ENCODE results near the gene SFTPA2.
A peak's percentile ranks its signal among the peaks of the same experiment; 100 is the strongest.
"Not testable (repeated sequence)": the region's sequence is repeated elsewhere in the genome, so short reads cannot be mapped to it uniquely, and the experiment has no call there.

Gene SFTPA2

GRCh38 chr10:79560160-79560709, at the start of gene SFTPA2:
TSS of gene SFTPA2 (minus strand) at chr10:79560407. CDS start at chr10:79559483, 924 bp downstream.
- DNase-seq (ENCODE audit: low read depth in 2 of 2) = no peak

- DNase-seq (ENCODE audit: low read depth in 2 of 2) = peak; percentile 3 to 5
Measured at GRCh38 chr10:79608505-79609375, 48.5 kb upstream of the SFTPA2 start.

- DNase-seq (ENCODE audit: low read depth in 2 of 2) = no peak
Measured at GRCh38 chr10:79605308-79605707, 45.1 kb upstream of the SFTPA2 start.

DNA sequence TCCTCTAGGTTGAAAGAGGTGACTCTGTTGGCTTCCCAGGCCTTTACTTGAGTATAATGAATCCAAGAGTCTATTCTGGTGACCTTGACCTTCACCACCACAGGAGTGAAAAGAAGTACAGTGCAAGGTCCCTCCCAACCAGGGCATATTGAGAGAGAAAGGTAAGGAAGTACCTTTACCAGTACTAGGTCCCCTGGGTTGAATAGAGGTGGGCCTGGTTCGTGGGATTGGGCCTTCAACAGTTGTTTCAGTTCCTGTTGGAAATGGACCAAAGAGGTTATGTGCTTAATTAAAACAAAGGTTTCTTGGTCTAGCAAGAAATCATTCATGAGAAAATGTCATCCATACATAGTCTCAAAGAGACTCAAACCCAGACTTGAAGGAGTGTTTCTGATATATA, 44.1 kb upstream of the SFTPA2 start:
- DNase-seq (ENCODE audit: low read depth in 2 of 2) = no peak

DNA sequence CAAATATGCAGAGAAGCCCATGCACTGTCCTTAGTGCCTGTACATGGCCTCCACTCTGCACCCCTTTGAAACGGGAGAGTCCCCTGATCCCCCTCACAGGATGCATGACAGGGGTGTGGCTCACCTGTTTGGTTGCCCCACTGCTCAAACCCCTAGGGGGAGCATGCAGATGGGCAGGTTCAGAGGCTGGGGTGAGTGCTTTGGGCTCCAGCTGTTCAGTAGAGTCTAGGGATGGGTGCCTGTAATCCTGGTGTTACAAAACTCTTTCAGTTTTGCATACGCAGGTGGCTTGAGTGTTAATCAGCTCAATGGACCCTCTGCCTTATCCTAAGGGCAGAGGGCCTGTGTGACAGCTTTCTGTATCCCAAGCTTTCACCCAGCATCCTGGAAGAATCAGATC, 42.7 kb upstream of the SFTPA2 start:
- no peak for DNase-seq (ENCODE audit: low read depth in 2 of 2)

GRCh38 chr10:79601939-79602338, 41.7 kb upstream of the SFTPA2 start:
- DNase-seq (ENCODE audit: low read depth in 2 of 2) = no peak

DNA sequence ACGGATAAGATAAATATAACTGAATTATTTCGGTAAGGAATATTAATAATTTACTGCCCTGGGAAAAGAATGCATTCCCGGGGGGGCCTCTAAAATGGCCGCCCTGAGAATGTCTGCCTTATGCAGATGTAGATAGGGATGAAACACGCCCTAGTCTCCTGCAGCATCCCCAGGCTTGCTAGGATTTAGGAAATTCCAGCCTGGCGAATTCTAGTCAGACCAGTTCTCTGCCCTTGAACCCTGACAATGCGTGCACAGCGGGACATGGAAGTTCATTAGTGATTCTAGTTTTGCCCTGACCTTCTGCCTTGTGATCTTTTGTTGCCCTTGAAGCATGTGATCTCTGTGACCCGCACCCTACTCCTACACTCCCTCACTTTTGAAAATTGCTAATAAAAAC, 39.4 kb upstream of the SFTPA2 start:
- DNase-seq (ENCODE audit: low read depth in 2 of 2) = not testable (repeated sequence)

DNA sequence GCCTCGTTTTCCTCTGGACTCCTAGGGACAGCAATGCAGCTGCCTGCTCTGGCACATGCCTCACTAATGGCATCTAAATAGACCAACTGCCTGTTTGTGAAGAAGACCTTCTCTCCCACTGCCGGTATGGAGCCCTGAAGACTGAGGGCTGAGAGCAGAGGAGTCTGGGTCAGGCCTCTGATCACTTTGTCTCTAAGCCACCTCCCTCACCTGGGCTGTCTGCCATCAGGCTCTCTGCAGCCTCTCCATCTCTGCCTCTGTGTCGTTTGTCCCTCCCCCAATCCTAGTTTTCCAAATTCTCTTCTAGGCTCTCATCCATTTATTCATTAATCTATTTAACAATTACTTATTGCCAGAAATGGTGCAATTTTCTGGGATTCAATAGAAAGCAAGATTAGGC, 35.3 kb upstream of the SFTPA2 start:
- no peak for DNase-seq (ENCODE audit: low read depth in 2 of 2)

- DNase-seq (ENCODE audit: low read depth in 2 of 2) = not testable (repeated sequence)
Measured at GRCh38 chr10:79594565-79594964, 34.4 kb upstream of the SFTPA2 start.

DNA sequence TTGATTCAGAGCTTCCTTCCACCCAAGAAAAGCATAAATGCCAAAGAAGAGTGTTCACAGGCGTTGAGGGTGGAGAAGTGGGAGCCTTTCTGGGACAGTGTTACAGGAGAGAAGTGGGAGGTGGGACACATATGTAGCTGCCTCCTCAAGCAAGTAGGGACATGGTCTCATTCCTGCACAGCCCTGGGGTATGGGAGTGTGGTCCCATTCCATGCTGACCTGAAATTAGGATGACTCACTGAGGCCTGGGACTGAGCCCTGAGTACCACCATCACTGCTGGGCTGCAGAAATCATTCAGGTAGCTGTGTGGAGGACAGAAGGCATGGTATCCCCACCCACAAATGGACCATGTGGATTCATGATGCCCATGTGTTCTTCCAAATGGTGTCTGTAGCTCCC, 33.2 kb upstream of the SFTPA2 start:
- DNase-seq (ENCODE audit: low read depth in 2 of 2) = no peak

DNA sequence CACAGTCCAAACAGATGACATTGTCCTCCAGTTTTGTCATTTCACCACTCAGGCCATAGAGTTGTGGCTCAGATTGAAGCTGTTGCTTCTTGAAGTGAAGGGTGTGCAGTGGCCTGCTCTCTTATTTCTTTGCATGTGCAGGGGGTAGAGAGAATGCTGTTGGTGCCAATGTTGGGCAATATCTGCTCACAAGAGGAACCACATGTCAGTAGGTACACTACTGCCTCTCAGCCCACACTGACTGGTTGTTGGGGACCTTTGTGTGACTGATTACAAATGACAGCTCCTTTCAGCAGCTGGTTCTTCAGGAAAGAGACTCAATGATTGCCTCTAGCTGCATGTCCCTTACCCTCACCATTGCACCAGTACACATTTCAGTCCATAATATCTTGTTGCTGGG, 28.6 kb upstream of the SFTPA2 start:
- DNase-seq (ENCODE audit: low read depth in 2 of 2) = no peak

GRCh38 chr10:79586933-79587332, 26.7 kb upstream of the SFTPA2 start:
- no peak for DNase-seq (ENCODE audit: low read depth in 2 of 2)

DNA sequence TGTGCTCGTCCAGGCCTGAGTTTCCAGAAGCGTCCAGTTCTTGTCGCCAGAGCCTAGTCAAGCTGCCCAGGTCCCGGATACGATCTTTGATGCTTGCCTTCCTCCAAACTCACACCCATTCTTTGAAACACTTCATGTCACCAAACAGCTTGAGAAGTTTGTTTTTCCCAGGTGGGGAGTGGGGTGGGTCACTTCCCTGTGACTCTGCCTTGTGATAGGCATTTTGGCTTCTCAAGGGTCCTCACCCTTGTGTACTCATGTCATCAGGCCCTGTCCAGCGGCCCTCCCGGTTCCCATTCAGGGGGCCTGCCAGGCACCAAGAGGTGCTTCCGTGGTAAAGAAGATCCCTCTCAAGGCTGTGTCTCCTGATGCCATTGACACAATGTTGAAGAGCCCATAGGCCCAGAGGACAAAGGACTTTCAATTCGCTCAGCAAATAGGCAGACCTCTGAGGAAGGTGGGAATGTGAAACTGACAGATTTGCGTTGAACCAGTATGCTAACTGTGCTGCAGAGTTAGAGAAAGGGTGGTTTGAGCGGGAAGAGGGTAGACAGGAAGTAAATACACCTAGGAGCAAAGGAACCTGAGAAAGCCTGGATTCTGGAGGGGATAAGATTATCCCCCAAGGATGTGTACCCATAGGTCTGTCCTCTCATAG, 25.8 kb upstream of the SFTPA2 start:
- DNase-seq (ENCODE audit: low read depth in 2 of 2) = no peak

GRCh38 chr10:79583488-79584024, 23.3 kb upstream of the SFTPA2 start:
- no peak for DNase-seq (ENCODE audit: low read depth in 2 of 2)

GRCh38 chr10:79582954-79583353, 22.7 kb upstream of the SFTPA2 start:
- not testable (repeated sequence) for DNase-seq (ENCODE audit: low read depth in 2 of 2)

DNA sequence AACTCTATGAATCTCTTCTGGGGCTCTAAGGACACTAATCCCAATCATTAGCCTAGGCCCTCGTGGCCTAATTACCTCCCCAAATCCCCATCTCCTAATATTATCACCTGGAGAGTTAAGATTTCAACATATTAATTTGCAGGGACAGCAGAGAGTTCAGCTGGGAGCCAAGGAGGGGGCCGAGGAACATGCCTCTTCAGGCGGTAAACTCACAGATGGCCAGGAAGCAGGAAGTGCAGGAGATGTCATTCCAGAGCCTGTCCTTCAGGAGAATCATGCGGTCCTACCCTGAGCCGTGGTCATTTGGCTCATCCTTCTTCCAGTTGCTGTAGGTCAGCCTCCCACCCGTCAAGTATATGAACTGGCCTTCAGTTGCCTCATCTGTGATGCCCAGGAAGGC, 21.9 kb upstream of the SFTPA2 start:
- no peak for DNase-seq (ENCODE audit: low read depth in 2 of 2)

DNA sequence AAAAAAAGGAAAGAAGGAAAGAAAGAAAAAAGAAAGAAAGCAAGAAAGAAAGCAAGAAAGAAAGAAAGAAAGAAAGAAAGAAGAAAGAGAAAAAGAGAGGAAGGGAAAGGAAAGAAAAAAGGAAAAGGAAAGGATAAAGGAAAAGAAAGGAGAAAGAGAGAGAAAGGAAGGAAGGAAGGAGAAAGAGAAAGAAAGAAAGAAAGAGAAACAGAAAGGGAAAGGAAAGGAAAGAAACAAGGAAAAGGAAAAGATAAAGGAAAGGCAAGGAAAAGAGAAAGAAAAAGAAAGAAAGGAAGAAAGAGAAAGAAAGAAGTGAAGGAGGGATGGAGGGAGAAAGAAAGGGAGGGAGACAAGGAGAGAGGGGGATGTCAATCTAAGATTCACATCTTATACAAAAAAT, 20.8 kb upstream of the SFTPA2 start:
- DNase-seq (ENCODE audit: low read depth in 2 of 2) = no peak

DNA sequence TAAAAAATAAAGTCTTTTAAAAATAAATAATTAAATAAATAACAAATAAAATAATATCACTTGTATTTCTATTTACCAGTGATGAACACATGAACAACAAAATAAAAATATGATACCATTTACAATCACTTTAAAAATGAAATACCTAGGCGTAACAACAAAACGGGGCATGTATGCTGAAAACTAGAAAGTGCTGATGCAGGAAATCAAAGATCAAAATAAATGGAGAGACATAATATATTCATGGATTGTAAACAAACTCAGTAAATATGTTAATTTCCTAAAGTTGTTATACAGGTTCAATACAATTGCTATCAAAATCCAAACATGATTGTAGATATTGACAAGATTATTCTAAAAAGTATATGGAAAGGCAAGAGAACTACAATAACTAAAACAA, 19.2 kb upstream of the SFTPA2 start:
- no peak for DNase-seq (ENCODE audit: low read depth in 2 of 2)

GRCh38 chr10:79570624-79571023, 10.4 kb upstream of the SFTPA2 start:
- not testable (repeated sequence) for DNase-seq (ENCODE audit: low read depth in 2 of 2)

GRCh38 chr10:79563426-79563825, 3.2 kb upstream of the SFTPA2 start:
- no peak for DNase-seq (ENCODE audit: low read depth in 2 of 2)

DNA sequence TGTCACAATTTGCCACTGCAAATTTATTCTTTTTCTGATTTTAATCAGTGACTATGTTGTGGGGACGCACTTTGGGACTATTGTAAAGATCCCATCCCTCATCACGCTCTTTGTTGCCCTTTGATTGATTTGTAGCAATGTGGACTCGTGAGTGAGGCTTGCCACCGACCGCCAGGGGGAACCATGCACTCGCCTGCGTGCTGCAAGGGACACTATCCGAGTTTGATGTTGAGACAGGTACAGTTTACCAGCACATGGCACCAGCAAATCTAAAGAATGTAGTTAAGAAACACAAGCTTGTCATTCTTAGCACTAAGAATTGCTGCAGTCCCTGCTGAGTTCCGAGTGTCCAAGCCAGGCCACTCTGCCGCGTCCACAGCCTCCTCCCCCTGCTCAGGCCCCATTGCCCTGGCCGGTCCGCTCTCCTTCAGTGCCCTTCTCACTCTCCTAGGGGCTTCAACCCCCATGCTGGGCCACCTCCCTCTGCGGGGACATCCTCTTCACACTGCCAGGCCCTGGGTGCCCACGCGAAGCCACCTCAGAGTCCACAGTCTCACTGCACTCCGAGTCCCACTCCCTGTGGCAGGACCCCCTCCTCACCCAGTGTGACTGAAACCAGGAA, 2.0 kb upstream of the SFTPA2 start:
- peak; percentile 21 to 32 for DNase-seq (ENCODE audit: low read depth in 2 of 2)

DNA sequence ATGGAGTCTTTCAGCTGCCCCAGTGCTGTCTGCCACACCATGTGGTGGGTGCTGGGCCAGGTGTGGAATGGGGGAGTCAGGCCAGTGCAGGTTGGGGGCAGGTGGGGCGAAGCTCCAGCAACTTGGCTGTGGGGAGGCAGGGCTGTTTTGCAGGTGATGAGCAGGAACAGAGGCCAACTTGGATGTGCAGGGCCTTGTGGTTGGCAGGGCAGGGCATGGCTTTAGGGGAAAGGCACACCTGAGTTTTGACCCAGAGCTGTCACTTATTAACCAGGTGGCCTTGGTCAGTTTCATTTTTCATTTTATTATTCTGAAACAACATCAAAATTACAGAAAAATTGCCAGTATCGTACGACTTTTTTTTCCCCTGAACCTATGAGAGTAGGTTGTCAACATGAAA, 1.1 kb upstream of the SFTPA2 start:
- no peak for DNase-seq (ENCODE audit: low read depth in 2 of 2)
